SU-DHL-6 (cell line): Measurements from ENCODE around the gene COQ6.

Experiments
- EZH2phosphoT487 ChIP-seq: fragments of 200-600 bp; sonication (generic), shearing (Covaris generic); conservative IDR thresholded peaks from 2 replicates; pipeline ENCODE4 v1.6.1; 2018; ENCODE audit warnings: mild to moderate bottlenecking, antibody characterized with exemption, low read length, moderate library complexity, mixed read lengths
- TF ChIP-seq, protein P1 (sequence below): fragments of 200-600 bp; sonication (generic); IDR thresholded peaks from one replicate; pipeline ENCODE4 v1.5.1; 2017; ENCODE audit warnings: antibody characterized with exemption, mild to moderate bottlenecking, low read length, moderate library complexity; ENCODE audit not compliant: insufficient read depth, poor library complexity, severe bottlenecking

- TF ChIP-seq, protein P1, sequence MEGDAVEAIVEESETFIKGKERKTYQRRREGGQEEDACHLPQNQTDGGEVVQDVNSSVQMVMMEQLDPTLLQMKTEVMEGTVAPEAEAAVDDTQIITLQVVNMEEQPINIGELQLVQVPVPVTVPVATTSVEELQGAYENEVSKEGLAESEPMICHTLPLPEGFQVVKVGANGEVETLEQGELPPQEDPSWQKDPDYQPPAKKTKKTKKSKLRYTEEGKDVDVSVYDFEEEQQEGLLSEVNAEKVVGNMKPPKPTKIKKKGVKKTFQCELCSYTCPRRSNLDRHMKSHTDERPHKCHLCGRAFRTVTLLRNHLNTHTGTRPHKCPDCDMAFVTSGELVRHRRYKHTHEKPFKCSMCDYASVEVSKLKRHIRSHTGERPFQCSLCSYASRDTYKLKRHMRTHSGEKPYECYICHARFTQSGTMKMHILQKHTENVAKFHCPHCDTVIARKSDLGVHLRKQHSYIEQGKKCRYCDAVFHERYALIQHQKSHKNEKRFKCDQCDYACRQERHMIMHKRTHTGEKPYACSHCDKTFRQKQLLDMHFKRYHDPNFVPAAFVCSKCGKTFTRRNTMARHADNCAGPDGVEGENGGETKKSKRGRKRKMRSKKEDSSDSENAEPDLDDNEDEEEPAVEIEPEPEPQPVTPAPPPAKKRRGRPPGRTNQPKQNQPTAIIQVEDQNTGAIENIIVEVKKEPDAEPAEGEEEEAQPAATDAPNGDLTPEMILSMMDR = no peak
- TF ChIP-seq EZH2phosphoT487 = no peak
Measured at GRCh38 chr14:73924337-73924736, 25.8 kb upstream of the COQ6 start.
